Endometrial microvascular endothelial cells (primary cell): ENCODE data around the gene BEGAIN. TPM values are rescaled to one million over a fixed set of nuclear protein-coding genes. Genes with fewer than 3 reads are reported as not detected.

ENCODE experiments used
- in situ Hi-C: cut with HindIII; loops from 2 replicates; pipeline ENCODE4 v1.10.0; 2017; ENCODE audit warnings: low sequenced_read_pairs, low pct_unique_long_range_greater_than_20kb; ENCODE audit errors: inconsistent ontology term
- total RNA-seq: library from RNA; depleted of rRNA; stranded (reverse); fragments of >200 nt; gene quantifications from one replicate; pipeline ENCODE4 v1.2.3, GENCODE V29; 2015; ENCODE audit errors: inconsistent ontology term

Gene BEGAIN
- total RNA-seq, 1 donor from 2014 or later, result not detected

- in situ Hi-C loops, result no loop called here
Measured at GRCh38 chr14:100604709-100605108, 17.5 kb upstream of the BEGAIN start.

- in situ Hi-C loops, result no loop called here
Measured at GRCh38 chr14:100604121-100604501, 16.9 kb upstream of the BEGAIN start.

- in situ Hi-C loops, result no loop called here
Measured at GRCh38 chr14:100603341-100604120, 16.3 kb upstream of the BEGAIN start.

GRCh38 chr14:100602621-100603230, 15.5 kb upstream of the BEGAIN start:
- in situ Hi-C loops, result no loop called here

- in situ Hi-C loops, result no loop called here
Measured at GRCh38 chr14:100601914-100602313, 14.7 kb upstream of the BEGAIN start.

GRCh38 chr14:100601064-100601463, 13.8 kb upstream of the BEGAIN start:
- in situ Hi-C loops, result no loop called here

- in situ Hi-C loops, result no loop called here
Measured at GRCh38 chr14:100599981-100600380, 12.8 kb upstream of the BEGAIN start.

- in situ Hi-C loops, result no loop called here
Measured at GRCh38 chr14:100594625-100594951, 7.4 kb upstream of the BEGAIN start.

- in situ Hi-C loops, result no loop called here
Measured at GRCh38 chr14:100593751-100594624, 6.8 kb upstream of the BEGAIN start.

- in situ Hi-C loops, result no loop called here
Measured at GRCh38 chr14:100592972-100593371, 5.8 kb upstream of the BEGAIN start.

- in situ Hi-C loops, result no loop called here
Measured at GRCh38 chr14:100592461-100592891, 5.3 kb upstream of the BEGAIN start.

- in situ Hi-C loops, result no loop called here
Measured at GRCh38 chr14:100591453-100592371, 4.5 kb upstream of the BEGAIN start.

- in situ Hi-C loops, result no loop called here
Measured at GRCh38 chr14:100590726-100591452, 3.7 kb upstream of the BEGAIN start.

GRCh38 chr14:100589760-100590469, 2.7 kb upstream of the BEGAIN start:
- in situ Hi-C loops, result no loop called here

GRCh38 chr14:100589071-100589759, 2.0 kb upstream of the BEGAIN start:
- in situ Hi-C loops, result no loop called here

- in situ Hi-C loops, result no loop called here
Measured at GRCh38 chr14:100588671-100589070, 1.5 kb upstream of the BEGAIN start.

GRCh38 chr14:100587763-100588411, 670 bp upstream of the BEGAIN start:
- in situ Hi-C loops, result no loop called here
